ENCODE data around the gene EED.
"Not testable (repeated sequence)": the region's sequence is repeated elsewhere in the genome, so short reads cannot be mapped to it uniquely, and the experiment has no call there.

Gene EED

DNA sequence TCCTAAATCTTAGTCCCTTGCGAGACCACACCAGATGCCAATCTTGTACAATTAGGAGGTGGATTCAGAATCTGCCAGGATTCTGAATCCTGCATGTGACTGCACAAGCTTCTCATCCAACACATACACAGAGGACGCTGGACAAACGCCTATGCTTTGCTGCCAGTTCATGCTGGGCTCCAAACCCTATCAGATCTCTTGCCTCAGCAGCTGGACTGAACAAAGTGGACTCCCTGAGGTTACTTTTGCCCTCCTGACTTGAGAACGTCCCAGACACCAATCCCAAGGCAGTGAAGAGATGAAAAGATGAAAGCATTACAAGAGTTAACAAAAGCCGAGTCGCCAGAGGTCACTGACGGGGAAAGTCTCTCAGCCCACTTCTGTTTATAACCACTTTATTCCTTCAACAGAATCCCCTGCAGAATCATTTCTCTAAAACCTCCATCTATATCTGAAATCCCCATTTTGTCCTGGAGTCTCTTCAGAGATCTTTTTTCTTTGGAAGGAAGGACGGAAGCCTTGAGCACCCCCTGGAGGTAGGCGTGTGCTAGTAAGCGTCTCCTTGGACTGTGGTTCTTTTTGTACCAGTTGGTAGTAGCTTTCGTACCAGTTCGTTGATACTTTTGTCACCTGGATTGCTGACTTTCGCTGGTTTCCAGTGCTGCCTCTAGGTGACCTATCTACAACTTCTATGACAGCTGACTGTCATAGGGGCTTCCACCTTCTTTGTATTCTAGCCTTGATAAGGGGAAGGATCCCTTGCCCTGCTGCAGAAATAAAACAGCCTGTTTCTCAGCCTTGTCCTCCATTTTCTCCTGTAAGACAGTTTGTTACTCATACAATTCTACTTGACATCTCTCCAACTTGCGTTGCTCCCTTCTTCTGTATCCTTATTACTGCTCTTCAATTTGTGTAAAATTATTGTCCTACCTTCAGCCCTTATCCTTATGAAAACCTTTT lies 26.1 kb upstream of the EED start:
- peak; percentile 85 to 91 (median 88) for DNase-seq

DNA sequence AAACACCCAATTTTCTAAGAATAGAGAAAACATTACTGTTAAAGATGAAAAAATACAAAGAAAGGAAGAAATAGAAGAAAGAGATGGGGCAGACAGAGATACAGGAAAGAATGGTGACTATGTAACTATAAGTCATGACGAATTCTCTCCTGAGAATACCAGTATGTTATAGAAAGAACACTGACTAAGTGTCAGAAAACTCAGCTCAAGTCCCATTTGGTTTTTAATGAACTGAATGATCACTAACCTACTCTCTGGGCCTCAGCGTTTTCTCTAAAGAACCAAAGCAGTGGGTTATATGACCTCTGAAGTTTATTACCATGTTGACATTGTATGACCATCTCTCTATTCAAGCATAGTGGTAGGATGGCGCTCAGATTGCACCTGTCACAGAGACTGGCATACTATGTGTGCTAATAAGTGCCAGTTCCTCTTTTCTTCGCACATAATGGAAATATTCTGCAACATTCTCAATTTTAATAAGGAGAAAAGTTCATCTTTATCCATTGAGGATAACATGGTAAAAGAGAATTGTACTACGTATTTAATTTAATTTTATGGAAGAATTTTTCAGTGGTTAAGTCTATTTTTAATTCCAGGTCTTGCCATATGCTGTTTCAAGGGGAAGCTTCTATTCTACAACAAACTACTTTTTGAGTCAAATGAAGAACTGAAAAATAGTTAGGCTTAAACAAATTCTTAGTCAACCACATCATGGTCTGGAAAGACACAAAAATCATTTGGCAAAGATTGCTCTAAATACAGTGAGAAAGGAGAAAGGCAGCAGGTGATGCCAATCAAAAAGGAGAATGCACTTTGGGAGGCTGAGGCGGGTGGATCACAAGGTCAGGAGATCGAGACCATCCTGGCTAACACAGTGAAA lies 25.0 kb upstream of the EED start:
- peak in 1 of 4 experiments; percentile 28 for DNase-seq

DNA sequence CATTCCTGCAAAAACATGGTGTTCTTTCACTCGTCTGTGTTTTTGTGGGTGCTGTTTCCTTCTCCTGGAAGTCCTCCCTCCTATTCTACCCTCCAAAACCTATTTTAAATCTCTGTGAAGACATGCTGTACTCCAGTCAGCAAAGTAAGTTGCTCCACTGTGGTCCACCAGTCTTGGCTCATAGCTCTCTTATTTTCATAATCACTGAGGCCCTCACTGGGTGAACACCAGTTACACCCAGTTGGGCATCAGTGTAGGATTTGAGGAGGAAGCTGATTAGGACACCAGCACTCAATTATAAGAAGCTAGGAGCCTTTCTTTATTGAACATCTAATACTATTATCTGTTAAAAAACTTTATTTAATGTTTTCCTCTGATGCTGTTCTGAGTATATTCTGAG lies 23.9 kb upstream of the EED start:
- peak in 1 of 4 experiments; percentile 28 for DNase-seq

DNA sequence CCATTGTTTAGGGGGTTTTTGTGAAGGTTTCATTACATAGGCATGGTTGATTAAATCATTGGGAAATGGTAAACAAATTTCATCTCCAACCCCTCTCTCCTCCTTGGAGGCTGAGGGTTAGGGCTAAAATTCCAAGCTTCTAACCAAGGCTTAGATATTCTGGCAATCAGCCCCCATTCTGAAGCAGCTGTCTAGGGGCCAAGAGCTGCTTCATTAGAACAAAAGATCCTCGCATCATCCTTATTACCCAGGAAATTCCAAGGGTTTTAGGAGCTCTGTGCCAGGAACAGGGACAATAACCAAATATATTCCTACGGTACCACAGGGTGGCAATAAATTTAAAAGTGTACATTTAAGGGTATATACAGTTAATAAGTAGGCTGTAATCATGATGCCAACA lies 22.5 kb upstream of the EED start:
- no peak for DNase-seq

DNA sequence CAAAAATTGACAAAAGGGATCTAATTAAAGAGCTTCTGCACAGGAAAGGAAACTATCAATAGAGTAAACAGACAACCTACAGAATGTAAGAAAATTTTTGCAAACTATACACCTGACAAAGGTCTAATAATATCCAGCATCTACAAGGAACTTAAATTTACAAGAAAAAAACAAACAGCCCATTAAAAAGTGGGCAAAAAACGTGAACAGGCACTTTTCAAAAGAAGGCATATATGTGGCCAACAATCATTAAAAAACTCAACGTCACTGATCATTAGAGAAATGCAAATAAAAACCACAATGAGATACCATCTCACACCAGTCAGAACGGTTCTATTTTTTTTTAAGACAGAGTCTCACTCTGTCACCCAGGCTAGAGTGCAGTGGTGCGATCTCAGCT lies 20.0 kb upstream of the EED start:
- DNase-seq: not testable (repeated sequence)

DNA sequence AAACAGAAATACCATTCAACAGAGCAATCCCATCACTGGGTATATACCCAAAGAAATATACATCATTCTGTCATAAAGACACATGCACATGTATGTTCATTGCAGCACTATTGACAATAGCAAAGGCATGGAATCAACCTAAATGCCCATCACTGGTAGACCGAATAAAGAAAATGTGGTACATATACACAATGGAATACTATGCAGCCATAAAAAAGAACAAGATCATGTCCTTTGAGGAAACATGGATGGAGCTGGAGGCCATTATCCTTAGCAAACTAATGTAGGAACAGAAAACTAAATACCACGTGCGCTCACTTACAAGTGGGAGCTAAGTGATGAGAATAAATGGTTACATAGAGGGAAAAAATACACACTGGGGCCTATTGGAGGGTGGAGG lies 19.2 kb upstream of the EED start:
- DNase-seq: not testable (repeated sequence)

DNA sequence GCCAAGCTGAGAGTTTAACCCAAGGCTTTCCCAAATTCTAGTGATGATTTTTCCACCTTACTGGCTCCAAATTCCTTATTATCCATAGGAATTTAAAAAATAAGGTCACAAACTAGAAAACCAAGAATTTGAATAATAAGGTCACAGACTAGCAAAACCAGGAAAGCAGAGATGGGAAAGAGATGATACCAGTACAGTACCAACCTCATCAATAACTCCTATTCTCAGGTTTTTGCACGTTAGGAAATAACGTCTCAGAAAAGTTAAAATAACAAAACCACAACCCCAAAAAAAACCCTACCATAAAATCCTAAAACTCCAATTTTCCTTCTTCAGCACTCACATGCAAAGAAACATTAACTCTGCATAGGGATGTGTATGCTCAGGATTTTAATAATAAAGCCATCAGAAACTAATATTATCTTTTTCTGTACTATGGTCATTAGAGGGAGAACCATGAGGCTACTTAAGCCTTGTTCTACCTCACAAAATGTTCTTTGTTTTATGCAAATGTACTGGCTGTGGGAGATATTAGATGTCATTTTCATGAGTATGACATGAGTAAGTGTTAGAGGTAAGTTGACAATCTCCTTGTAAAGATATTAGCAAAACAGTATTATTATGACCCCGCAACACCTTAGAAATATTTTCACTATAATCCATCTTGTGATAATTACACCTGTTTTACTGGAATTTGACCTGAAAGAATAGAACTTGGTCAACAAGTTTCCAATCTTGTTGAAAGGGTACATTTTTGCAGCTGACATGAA lies 16.1 kb upstream of the EED start:
- DNase-seq: no peak

DNA sequence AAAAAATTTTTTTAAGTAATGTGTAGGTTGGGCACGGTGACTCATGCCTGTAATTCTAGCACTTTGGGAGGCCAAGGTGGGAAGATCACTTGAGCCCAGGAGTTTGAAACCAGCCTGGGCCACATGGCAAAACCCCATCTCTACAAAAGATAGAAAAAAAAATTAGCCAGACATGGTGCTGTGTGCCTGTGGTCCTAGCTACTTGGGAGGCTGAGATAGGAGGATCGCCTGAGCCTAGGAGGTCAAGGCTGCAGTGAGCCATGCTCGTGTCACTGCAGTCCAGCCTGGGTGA lies 15.6 kb upstream of the EED start:
- DNase-seq: not testable (repeated sequence)

DNA sequence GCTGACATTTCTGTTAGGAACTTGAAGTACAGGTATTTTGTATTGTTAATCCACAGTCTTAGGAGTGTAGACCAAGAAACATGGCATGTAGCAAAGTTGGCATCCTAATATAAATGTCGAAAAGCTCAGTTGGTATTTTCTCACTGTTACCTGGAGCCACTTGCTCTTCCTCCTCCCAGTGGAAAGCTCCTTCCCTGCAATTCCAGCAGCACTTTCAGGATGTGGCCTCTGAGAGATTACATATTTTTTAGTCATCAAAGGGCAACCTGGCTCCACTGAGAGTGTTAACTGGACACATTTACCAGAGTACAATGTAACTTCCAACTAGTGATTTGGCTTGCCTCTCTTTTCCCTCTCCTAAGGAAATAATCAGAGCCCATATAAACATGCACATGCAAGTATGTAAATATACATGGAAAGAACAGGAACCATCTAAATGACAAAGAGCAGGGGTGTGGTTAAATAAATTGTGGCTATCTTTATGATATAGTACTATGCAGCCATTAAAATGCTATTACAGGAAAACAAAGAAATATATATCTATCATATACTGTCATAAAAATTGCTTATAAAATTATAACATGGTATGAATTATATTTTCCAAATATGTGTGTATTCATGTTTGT lies 14.3 kb upstream of the EED start:
- DNase-seq: no peak

DNA sequence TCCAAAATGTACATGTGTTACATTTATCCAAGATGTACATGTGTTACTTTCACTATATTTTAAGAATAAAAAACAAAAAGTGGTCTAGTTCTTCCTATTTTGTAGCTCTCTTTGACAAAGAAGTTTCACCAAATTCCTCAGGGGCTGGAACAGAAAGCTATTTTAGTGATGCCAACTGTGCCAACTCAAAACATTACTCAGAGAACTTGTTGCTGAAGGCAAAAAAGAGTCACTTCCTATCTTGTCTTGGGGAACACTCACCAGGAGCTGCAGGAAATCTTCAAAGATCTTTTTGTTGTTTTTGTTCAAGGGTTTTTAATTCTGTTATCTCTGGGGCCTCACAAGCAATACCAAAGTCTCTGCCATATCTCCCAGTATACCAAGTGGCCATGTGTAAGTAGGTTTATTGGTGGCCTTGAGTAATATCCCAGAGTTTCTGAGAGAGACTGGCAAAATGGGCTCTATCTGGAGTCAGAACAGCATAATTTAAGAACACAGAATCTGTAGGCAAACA lies 13.6 kb upstream of the EED start:
- DNase-seq: peak in 3 of 4 experiments; percentile 15 to 44 (median 40)

DNA sequence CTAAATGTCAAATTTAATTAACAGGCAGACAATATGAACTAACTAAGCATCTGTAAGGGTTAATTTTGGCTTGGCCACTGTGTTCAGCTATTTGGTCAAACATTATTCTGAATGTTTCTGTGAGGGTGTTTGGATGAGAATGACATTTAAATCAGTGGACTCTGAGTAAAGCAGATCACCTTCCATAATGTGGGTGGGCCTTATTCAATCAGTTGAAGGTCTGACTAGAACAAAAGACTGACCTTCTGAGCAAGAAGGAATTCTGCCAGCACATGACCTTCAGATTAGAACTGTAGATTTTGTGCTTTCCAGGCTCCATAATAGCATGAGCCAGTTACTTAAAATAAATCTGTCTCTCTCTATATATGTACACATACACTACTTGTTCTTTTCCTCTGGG lies 12.0 kb upstream of the EED start:
- no peak for DNase-seq

DNA sequence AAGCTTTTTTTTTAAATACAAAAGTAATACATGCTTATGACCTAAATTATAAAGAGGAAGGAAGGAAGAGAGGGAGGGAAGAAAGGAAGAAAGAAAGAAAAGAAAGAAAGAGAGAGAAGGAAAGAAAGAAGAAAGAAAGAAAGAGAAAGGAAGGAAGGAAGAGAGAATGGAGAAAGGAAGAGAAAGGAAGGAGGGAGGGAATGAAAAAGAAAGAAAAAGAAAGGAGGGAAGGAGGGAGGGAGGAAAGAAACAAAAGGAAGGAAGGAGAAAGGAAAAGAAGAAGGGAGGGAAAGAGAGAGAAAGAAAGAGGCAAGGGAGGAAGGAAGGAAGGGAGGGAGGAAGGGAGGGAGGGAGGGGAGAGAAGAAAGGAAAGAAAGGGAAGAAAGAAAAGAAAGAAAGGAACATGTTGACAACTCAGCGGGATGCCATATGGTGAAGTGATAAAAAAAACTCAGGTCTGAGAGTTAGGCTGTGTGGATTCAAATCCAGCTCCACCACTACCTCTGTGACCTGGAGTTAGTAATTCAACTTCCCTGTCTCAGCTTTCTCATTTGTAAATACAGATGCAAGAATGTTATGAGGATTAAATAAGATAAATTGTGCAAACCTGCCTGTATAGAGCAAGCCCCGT lies 9.6 kb upstream of the EED start:
- DNase-seq: no peak

DNA sequence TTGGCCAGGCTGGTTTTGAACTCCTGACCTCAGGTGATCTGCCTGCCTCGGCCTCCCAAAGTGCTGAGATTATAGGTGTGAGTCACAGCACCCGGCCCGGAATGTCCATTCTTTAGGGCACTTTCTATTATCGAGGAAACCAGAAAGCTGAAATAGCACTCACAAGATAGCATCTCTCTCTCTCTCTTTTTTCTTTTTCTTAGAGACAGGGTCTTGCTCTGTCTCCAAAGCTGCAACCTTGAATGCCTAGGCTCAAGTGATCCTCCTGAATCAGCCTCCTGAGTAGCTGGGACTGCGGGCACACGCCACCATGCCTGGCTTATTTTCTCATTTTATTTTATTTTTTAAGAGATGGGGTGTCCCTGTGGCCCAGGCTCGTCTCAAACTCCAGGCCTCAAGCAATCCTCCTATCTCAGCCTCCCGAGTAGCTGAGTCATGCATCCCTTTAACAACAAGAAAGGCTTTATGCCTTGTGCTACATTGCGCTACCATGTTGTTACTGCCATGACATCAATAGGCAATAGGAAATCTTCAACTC lies 7.2 kb upstream of the EED start:
- no peak for DNase-seq

DNA sequence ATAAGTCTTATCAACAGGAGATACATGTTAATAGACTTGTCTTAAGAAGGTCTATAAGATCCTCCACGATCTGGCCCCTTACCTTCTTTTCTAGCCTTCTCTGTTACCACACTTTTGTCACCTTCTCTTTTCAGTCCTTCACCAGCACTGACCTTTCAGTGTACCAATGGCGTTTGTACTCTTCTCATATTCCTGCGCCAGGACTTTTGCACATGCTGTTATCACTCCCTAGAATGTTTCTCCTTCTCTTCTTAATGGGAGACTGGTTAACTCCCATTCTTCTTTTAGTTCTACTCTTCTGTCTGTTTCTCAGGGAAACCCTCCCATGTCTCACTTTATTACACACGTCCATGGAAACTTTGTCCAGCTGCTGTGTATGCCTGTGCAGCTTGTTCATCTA lies 4.4 kb upstream of the EED start:
- no peak for DNase-seq

DNA sequence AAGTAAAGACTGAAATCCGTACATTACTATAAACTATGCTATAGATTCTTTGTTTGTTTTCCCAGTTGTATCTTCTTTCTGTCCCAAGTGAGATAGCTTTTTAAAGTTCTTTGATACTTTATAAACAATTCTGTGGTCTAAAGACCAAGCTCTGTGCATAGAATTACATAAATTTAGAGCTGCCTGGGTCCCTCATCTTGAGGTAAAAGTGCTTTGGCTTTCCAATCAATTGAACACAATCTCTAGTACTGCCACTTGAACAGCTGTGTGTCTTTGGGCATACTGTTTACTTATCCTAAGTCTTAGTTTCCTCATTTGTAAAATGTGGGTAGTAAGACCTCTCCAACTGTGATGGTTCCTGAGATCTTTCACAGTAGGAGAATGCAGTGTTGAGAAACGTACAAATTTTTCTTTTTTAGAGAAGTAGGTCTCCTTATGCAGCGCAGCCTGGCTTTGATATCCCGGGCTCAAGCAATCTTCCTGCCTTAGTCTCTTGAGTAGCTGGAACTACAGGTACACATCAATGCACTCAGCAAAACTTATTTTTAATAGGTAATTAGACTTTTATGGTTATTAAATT lies 2.5 kb upstream of the EED start:
- peak in 3 of 4 experiments; percentile 26 to 71 (median 36) for DNase-seq

DNA sequence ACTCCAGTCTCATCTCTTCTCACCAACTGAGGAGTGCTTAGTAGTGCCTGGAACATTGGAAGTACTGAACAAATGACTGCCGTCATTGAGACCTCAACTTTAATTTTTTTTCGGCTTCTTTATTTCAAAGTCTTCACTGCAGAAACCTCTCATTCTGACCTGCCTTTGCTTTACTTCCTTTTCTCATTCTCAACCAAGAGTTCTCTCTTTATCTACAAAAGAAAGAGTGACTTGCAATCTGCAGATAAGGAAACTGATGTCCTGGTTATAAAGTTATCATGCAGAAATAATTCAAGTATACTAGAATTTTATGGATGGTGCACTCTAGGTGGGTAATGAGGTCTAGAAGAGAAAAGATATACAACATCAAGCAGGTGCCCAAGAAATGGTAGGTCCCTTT lies 1.2 kb upstream of the EED start:
- DNase-seq: peak in 2 of 4 experiments; percentile 7 to 9

DNA sequence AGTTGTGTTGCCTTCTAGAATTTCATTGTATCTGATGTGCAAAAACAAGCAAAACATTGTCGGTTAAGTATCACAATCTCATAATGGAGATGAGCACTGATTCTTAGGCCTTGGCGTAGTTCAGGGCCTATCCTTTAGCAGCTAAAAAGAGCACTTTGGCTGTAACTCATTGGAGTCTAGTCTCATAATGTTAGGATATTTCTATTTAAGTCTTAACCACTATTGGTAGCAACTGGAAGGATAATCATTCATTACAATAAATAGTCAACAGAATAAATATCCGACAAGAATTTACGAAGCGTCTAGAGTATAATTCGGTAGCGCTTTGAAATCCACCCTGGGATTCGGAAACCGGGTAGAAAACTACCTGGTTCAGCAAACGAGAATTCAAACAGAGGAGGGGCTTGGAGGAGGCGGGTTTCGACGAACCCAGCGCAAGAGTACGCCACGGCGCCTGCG lies 461 bp upstream of the EED start:
- DNase-seq: peak; percentile 90 to 96 (median 93)

DNA sequence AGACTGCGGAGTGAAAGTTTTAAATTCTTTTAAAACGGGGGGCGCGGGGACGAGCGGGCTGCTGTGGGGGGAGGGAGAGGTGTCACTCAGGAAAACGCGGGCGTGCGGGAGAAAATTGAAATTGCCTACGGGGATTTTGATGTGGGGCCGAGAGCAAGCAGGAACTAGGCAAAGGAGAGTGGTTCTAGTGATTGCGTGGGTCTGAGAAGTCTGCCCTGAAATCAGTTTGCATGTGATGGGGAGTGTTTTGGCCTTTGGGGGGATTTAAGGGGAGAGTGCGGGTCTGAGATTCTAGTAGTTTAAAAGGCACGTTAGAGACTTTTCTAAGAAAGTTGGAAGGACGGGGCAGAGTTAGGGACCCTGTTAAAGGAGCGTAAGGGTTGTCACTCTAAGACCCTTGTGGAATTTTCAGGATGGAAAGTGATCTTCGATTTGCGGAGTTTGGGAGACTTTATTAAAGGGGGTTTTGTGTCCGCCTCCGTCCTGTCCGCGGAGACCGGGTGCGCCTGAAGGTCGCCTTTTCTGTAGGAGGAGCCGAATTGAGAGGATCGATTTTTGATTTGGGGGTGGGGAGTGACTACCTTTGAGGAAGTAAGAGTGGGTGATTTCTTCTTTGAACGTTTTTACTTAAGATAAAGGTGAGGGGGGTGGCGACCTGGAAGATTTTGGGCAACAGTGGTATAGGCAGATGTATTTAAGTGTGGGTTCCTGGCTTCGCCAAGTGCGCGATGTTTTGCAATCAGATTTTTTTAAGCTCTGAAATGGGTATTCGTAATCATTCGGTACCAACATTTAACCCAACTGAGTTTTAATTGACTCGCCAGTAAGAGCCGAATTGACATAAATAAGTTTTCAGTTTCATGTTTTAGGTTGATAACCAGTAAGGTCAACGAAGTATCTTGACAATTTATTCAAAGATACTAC lies 1.1 kb downstream of the EED start:
- peak; percentile 5 to 23 (median 13) for DNase-seq

DNA sequence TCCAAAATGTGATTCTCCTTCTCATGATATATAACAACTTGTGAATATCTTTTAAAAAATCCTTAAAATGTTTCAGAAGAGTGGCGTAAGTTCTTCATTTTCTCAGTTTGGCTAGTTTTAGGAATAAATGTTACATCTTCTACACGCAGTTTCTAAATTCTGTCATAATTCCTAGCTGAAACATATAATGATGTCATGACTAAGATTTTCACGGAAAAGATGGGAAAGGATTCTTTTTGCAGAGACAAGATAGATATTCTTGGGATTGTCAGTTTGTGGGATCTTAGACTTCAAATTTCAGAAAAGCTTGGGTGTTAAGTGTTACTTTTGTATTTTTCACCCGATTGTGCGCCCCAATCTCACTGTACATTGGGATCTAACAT lies 1.7 kb downstream of the EED start:
- no peak for DNase-seq

DNA sequence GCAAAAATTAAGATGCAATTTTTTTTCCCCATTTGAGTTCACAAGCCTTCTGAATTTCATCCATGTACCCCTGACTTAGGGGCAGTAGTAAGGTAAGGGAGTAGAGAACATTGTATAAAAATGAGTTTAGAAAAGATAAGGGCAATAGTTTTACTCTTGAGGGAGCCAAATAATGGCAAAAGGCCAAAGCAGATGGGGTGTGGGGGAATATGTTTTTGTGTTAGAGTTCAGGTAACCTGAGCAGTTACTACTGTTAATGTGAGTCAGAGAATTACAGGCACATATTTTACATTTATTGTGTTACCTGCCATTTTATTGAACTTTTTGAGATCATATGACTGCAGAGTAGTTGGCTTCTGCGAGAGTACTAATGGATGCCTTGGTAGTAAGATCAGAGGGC lies 3.1 kb downstream of the EED start:
- no peak for DNase-seq

All from suppressor macrophage (primary cell).